ENCODE results near the gene FKBP5. TPM values are rescaled to one million over a fixed set of nuclear protein-coding genes. Genes with fewer than 3 reads are reported as not detected.

The FKBP5 gene
- total and polyA plus RNA-seq, 2 of the 4 experiments (the other 2 are of a cell fraction), result 6.8 to 7.0 TPM

DNA sequence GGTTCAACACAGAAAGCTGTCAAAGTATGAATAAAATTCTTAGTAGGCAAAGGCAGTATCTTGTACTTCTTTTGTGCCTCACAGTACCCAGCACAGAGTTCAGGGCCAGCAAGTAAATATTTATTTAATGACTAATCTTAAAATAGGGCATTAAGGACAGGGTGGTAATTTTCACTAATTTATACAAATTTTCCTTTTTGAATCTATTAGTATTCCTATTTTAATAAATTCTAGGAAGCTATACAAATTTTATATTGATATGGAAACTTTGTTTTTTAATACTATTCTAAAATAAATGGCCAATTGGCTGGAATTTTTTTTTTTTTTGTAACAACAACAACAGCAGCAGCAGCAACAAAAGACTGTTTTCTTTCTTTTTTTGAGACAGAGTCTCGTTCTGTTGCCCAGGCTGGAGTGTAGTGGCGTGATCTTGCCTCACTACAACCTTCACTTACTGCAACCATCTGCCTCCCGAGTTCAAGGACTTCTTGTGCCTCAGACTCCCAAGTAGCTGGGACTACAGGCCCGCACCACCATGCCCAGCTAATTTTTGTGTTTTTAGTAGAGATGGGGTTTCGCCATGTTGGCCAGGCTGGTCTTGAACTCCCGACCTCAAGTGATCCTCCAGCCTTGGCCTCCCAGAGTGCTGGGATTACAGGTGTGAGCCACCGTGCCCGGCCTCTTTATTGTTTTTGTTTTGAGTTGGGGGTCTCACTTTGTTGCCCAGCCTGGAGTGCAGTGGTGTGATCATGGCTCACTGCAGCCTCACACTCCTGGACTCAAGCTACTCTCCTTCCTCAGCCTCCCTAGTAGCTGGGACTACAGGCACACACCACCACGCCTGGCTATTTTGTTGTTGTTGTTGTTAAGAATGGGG, 85.2 kb downstream of the FKBP5 start (continued):
- TF ChIP-seq NFE2L2 (IDR thresholded peaks at IDR 0.05; ENCODE audit: low read depth, low read length), result no peak
- no peak for TF ChIP-seq MXI1 (IDR thresholded peaks at IDR 0.05; ENCODE audit: borderline replicate concordance, low read depth, low read length)
